Transverse colon (tissue), 3 donors: ENCODE data around the gene ZFAND3.

Source experiments
- POLR2A ChIP-seq: fragments of 450-650 bp; IDR thresholded peaks from one replicate; pipeline ENCODE4 v1.6.1; 2016; ENCODE audit warnings: antibody characterized with exemption, mild to moderate bottlenecking, moderate library complexity
- TF ChIP-seq, protein P1 (sequence below), 5 experiments: fragments of 200-600 bp in 3 of 5; fragments of 450-650 bp in 2 of 5; sonication (generic) in 3 of 5; IDR thresholded peaks; 1 replicate in 2 of 5; 2 replicates in 3 of 5; pipeline ENCODE4 v1.5.1; 2016 to 2017; ENCODE audit warnings: antibody characterized with exemption in 5 of 5, inconsistent platforms in 3 of 5, mild to moderate bottlenecking in 2 of 5, moderate library complexity in 1 of 5

DNA sequence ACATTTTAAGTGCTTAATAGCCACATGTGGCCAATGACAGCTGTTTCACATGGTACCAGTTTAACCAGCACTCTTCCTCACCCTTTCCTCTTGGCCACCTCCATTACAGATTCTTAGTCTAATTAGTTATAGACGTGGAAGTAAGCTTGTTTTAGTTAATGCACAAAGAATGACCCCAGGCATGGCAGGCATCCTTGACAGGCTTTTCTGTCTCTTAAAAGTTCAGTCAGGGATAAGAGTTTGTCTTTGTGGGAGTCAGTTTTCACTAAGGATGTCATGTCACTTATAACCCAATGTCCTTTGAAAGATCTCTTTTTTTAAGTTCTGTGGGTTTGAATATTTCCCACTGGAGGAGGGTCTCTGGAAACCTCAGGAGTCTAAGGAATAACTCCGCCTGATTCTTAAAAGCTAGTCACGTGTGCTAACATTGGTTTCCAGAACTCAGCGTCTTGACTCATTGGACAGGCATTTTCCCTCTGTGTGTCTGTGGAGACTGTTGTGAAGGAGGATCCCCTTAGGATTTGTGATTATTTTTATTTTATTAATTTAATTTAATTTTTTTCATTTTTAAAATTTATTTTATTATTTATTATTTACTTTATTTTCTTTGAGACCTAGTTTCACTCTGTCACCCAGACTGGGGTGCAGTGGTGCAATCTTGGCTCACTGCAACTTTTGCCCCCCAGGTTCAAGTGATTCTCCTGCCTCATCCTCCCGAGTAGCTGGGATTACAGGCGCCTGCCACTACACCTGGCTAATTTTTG lies 171.4 kb downstream of the ZFAND3 start:
- no peak for TF ChIP-seq POLR2A
- TF ChIP-seq, protein P1, sequence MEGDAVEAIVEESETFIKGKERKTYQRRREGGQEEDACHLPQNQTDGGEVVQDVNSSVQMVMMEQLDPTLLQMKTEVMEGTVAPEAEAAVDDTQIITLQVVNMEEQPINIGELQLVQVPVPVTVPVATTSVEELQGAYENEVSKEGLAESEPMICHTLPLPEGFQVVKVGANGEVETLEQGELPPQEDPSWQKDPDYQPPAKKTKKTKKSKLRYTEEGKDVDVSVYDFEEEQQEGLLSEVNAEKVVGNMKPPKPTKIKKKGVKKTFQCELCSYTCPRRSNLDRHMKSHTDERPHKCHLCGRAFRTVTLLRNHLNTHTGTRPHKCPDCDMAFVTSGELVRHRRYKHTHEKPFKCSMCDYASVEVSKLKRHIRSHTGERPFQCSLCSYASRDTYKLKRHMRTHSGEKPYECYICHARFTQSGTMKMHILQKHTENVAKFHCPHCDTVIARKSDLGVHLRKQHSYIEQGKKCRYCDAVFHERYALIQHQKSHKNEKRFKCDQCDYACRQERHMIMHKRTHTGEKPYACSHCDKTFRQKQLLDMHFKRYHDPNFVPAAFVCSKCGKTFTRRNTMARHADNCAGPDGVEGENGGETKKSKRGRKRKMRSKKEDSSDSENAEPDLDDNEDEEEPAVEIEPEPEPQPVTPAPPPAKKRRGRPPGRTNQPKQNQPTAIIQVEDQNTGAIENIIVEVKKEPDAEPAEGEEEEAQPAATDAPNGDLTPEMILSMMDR (IDR thresholded peaks at IDR 0.05) = no peak
